NCI-H82 treated with DMSO at 0.1 percent for 48 hours (cell line): ENCODE measurements around the gene OPTC.
"Not testable (repeated sequence)": the region's sequence is repeated elsewhere in the genome, so short reads cannot be mapped to it uniquely, and the experiment has no call there.

Source experiments
- DNase-seq: peaks from one replicate; lab custom pipeline; 2025; ENCODE audit not compliant: unreplicated experiment; lab: John Stamatoyannopoulos, UW

Gene OPTC

DNA sequence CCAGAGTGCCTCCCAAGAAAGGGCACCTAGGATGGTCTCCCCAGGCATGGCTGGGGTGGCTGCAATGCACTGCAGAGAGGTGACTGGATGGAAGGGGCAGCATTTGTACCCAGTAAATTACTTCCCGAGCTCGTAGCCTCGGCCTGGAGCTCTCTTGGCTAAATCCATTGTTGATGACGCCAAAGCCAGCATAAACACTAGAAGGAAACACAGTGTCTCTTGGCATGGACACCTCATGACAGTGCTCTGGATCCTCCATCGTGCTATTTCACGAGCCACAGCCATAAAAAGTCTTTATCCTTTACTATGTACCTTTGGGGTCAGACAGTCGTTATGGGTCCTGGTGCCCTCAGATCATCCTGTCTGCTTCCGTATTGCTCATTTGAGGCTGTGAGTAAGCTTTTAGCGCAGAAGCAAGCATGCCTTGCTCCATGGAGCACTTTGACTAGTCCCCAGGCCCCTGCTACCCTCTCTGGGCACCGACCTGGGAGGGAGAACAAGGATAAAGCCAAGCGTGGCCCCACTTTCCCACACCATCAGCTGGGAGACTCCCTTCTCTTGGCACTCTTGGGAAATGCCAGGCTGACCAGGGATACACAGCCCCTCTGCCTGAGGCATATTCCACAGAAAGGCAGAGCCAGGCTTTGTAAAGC, 28.7 kb upstream of the OPTC start:
- DNase-seq = no peak

DNA sequence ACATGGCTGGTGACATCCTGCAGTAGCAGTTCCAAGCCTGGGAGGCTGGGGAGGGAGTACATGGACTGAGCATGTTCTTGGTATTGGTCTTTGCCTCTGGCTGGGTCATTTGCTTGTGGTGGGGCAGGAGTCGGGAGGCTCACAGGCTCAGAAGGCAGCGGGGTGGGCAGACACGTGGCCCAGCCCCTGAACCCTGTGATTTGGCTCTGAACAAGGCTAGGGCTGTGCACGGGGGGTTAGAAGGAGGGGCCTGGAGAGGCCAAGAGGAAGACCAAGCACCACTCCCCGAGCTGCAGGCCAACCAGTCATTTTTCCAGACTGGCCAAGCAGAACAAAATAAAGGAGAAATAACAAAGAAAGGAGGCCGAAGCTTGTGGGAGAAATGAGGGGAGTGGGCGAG, 28.0 kb upstream of the OPTC start:
- DNase-seq = no peak

DNA sequence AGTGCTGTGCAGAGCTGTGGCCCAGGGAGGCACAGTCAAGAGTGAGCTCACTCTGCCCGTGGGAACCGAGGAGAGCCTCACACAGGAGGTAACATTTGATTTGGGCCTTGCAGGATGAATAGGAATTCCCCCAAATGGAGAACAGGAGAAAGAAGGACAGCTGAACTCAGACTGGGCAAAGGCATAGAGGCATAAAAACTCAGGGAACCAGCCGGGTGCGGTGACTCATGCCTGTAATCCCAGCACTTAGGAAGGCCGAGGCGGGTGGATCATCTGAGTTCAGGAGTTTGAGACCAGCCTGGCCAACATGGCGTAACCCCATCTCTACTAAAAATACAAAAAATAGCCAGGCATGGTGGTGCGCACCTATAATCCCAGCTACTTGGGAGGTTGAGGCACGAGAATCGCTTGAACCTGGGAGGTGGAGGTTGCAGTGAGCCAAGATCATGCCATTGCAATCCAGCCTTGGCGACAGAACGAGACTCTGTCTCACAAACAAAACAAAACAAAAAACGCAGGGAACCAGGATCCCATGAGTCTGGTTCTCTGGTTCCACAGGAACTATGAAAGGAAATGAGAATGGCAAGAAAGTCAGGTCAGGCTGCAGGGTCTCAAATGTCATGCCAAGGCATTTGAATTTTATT, 26.9 kb upstream of the OPTC start:
- DNase-seq = not testable (repeated sequence)

- no peak for DNase-seq
Measured at GRCh38 chr1:203467550-203467921, 26.4 kb upstream of the OPTC start.

- no peak for DNase-seq
Measured at GRCh38 chr1:203468326-203468725, 25.6 kb upstream of the OPTC start.

GRCh38 chr1:203470240-203470639, 23.7 kb upstream of the OPTC start:
- no peak for DNase-seq

- DNase-seq = no peak
Measured at GRCh38 chr1:203471841-203472240, 22.1 kb upstream of the OPTC start.

DNA sequence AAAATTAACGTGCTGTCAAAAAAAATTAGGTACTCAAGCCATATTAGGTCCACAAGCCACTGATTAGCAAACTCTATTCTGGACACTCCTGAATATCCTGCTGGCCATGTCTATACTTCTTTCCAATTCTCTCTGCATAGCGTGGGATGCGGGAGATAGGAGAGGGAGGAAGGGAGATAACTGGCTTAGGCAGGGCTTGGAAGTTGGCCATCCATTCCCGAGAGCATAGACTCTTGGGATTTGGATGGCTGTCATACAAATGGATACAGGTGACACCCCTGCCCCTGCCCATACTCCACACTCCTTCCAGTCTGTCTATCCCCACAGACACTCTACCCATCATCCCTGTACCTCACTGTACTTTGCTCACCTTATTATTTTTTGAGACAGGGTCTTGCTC, 20.7 kb upstream of the OPTC start:
- DNase-seq = no peak

DNA sequence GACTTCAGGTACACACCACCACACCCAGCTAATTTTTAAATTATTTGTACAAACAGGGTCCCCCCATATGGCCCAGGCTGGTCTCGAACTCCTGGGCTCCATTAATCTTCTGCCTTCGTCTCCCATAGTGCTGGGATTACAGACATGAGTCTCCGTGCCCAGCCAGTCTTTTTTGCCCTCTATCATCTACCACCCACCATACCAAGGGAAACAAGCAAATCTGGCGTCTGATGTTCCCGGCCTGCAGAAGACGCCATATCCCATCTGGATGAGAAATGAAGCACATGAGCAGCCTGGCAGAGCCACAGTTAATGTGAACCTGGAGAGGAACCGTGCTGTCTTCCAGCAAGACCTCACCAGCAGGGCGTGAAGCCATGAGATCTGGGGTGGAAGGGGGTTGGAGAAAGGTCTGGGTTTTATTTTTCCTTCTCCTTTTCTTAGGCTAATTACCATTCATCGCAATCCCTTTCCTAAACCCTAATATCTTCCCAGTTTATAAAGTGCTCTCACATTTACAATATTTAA, 20.1 kb upstream of the OPTC start:
- no peak for DNase-seq

- DNase-seq = no peak
Measured at GRCh38 chr1:203475012-203475981, 18.7 kb upstream of the OPTC start, which contains the start of gene PRELP. TSS of gene PRELP (plus strand) at chr1:203475806. CDS start at chr1:203483185, 7,379 bp downstream.

DNA sequence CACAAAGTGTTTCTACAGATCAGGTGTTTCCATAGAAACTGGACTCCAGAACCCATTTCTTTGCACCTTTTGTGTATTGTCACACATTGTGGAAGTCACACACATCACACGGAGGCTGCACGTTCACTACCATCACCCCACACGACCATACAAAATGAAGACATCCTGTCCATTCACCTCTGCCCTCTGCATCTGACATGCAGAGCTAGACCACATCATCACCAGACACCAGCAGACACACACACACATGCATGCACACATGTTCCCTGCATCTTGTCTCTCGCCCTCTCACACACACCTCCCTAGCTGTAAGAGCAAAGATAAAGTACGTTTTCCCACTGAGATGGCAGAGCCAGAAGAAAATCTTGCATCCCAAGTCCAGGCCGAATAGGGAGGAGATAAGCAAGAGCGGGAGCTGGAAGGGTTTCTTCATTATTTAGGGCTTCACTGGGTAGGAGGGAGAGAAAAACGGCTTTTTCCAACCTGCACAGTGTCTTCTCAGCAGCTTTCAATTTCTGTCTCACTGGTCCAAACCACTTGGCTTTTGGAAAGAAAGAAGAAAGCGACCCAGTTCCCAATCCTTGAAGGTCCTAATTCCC, 17.6 kb upstream of the OPTC start:
- DNase-seq = no peak

DNA sequence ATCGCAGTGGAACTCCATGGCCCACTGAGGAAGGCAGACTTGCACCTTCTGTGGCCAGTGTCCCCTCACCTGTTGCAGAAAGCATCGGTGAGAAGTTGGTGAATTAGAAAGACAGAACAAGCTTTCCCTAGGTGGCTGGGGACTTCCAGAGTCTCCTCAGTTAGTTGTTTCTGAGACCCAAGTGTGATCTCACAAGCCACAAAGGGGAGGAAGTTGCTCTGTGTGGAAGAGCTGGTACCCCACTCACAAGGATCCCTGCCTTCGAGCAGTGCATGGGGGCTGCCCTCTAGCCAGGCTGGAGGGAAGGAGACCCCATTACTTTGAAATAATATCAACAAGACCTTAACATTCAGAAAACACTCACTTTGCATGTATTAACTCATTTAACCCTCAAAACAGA, 16.2 kb upstream of the OPTC start:
- no peak for DNase-seq

DNA sequence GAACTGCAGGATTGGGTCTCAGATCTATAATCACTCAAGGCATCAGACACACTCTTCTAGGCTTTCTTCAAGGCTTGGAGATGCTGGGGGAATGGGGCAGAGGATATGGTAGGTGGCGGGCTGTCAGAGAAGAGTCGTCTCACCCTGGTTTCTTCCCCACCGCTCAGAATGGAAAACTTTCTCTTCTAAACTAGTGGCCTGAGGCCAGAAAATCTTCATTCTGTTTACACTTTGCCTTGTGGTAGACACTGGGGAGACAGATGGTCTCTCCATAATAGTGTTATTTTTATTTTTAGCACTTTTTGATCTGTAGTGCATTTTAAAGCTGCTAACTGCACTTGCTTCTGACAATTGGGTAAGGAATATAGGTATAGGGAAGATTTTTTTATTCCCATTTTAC, 15.7 kb upstream of the OPTC start:
- no peak for DNase-seq

DNA sequence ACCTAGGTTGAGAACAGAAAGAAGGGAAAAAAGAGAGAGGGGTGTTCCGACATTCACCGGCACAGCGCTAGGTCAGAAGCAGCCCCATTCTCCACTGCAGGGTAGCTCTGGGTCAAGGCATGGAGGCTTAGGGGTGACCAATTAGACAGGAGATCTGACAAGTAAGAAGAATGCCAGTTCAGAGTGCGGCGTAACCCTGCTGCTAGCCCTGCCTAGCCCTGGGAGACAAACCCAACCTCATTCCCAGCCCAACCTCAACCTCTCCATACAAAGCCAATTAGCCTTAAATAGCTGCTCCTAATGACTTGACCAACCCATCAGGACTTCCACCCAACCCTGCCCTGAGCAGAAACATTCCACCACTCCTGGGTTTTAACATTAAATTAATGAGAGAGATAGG, 15.0 kb upstream of the OPTC start:
- DNase-seq = peak; percentile 25

GRCh38 chr1:203479646-203480045, 14.3 kb upstream of the OPTC start:
- DNase-seq = no peak

GRCh38 chr1:203480084-203480483, 13.9 kb upstream of the OPTC start:
- no peak for DNase-seq

DNA sequence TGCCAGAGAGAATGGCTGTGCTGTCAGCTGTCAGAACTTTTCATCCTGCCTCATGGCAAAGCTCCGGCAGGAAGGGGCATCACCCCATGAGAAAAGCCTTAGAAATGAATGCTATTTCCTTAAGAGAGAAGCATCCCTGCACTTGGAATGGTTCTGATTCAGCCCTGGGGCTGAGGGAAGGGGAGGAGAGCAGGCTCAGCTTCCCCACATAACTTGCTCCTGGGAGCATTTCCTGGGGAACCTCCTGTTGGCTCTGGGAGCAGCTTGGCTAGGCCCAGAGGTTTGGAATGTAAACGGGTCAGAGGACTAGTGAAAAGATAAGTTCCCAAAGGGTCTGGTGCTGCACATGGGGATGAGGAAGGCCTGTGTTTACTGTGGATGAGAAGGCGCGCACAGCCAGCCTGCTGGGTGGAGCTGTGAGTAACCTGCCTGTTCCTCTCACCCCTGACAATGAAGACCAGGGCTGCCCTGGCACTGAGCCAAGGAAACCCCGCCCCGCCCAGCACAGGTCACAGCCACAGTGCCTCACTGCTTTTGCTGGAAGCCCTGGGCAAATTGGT, 13.3 kb upstream of the OPTC start:
- DNase-seq = peak; percentile 53

- no peak for DNase-seq
Measured at GRCh38 chr1:203481196-203481595, 12.8 kb upstream of the OPTC start.

GRCh38 chr1:203486618-203487370, 7.2 kb upstream of the OPTC start:
- DNase-seq = no peak

- no peak for DNase-seq
Measured at GRCh38 chr1:203488539-203488938, 5.4 kb upstream of the OPTC start.
